GM12875 (cell line): Measurements from ENCODE around the gene DPY19L1.

Experiments
- H3K4me3 ChIP-seq: one replicate; pipeline ENCODE4 v1.5.1; 2011; ENCODE audit warnings: low read depth, low read length, control low read depth
- CTCF ChIP-seq: IDR thresholded peaks from 2 replicates; pipeline ENCODE4 v1.5.1; 2011; ENCODE audit warnings: low read depth, mild to moderate bottlenecking, control low read depth, inconsistent platforms, low read length, moderate library complexity, borderline replicate concordance; ENCODE audit not compliant: insufficient read depth

The DPY19L1 gene

GRCh38 chr7:35019801-35020200 lies 17.5 kb downstream of the DPY19L1 start:
- TF ChIP-seq CTCF: no peak
- H3K4me3 ChIP-seq: no peak overlapping the region

GRCh38 chr7:35019179-35019729 lies 18.0 kb downstream of the DPY19L1 start:
- no peak for TF ChIP-seq CTCF
- H3K4me3 ChIP-seq: no peak overlapping the region

- TF ChIP-seq CTCF: no peak
- no peak overlapping the region for H3K4me3 ChIP-seq
Observed at GRCh38 chr7:35015346-35015859, 21.9 kb downstream of the DPY19L1 start.

GRCh38 chr7:35012160-35012559 lies 25.1 kb downstream of the DPY19L1 start:
- H3K4me3 ChIP-seq: no peak overlapping the region

GRCh38 chr7:35011085-35011484 lies 26.2 kb downstream of the DPY19L1 start:
- no peak overlapping the region for H3K4me3 ChIP-seq
- no peak for TF ChIP-seq CTCF

More at GRCh38 chr7:35012160-35012559, 25.1 kb downstream of the DPY19L1 start:
- TF ChIP-seq CTCF: no peak

GRCh38 chr7:35007768-35008167 lies 29.5 kb downstream of the DPY19L1 start:
- no peak for TF ChIP-seq CTCF
- no peak overlapping the region for H3K4me3 ChIP-seq

- H3K4me3 ChIP-seq: no peak overlapping the region
- no peak for TF ChIP-seq CTCF
Observed at GRCh38 chr7:35004531-35005095, 32.7 kb downstream of the DPY19L1 start.
